ENCODE results near the gene KSR1. TPM values are rescaled to one million over a fixed set of nuclear protein-coding genes. Genes with fewer than 3 reads are reported as not detected.

KSR1 gene
- total and polyA plus RNA-seq, 2 of the 8 experiments (the other 6 are each of a cell fraction or from before 2014, with no cell fraction given) = 14.1 to 34.7 TPM

DNA sequence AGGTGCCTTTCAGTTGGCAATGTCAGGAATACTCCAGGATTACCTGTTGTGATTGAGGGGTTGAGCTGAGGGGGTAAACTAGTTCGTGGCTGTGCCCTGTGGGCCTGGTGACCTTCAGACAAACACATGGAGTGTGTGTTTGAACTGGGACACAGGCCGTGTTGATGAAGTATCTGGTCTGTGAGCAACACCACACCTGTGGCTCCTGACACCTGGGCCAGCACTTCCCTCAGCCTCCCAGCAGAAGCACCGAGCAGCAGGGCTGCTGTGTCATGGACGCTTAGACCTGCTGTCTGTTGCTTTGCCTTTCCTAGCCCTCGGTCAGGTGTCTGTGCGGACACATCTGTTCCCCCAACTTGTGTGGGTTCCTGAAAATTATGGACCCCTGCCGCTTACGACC, 82.9 kb downstream of the KSR1 start (continued):
- TF ChIP-seq CHD7 (IDR thresholded peaks at IDR 0.05; ENCODE audit: insufficient replicate concordance, low read length) = no peak
- TF ChIP-seq SAP30 (IDR thresholded peaks at IDR 0.05; ENCODE audit: insufficient read depth, insufficient replicate concordance, low read length) = no peak
- TF ChIP-seq, protein P1, sequence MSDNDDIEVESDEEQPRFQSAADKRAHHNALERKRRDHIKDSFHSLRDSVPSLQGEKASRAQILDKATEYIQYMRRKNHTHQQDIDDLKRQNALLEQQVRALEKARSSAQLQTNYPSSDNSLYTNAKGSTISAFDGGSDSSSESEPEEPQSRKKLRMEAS (IDR thresholded peaks at IDR 0.05) = no peak
- TF ChIP-seq TAF7 (optimal IDR thresholded peaks at IDR 0.05; ENCODE audit: borderline replicate concordance, low read depth, low read length) = no peak
- no peak for TF ChIP-seq JUND (IDR thresholded peaks at IDR 0.05; ENCODE audit: low read length)

Data from H1 (cell line).